Stimulated activated CD8-positive, alpha-beta memory T cell treated with anti-CD3 and anti-CD28 coated beads, Interleukin-4, amount 100 ng/mL, for 4 hours (primary cell): Measurements from ENCODE around the gene RPS25.
A peak's percentile ranks its signal among the peaks of the same experiment; 100 is the strongest.
"Not testable (repeated sequence)": the region's sequence is repeated elsewhere in the genome, so short reads cannot be mapped to it uniquely, and the experiment has no call there.

Source experiments
- DNase-seq, 2 donors: peaks; one replicate each; pipeline ENCODE4 v3.0.0-alpha.2; 2020; ENCODE audit warnings: low read depth in 2 of 2, low spot score in 1 of 2

RPS25 gene

DNA sequence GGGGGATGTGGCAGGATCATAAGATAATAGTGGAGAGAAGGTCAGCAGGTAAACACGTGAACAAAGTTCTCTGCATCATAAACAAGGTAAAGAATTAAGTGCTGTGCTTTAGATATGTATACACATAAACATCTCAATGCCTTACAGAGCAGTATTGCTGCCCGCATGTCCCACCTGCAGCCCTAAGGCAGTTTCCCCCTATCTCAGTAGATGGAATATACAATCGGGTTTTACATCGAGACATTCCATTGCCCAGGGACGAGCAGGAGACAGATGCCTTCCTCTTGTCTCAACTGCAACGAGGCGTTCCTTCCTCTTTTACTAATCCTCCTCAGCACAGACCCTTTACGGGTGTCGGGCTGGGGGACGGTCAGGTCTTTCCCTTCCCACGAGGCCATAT, 21.3 kb upstream of the RPS25 start:
- not testable (repeated sequence) for DNase-seq

DNA sequence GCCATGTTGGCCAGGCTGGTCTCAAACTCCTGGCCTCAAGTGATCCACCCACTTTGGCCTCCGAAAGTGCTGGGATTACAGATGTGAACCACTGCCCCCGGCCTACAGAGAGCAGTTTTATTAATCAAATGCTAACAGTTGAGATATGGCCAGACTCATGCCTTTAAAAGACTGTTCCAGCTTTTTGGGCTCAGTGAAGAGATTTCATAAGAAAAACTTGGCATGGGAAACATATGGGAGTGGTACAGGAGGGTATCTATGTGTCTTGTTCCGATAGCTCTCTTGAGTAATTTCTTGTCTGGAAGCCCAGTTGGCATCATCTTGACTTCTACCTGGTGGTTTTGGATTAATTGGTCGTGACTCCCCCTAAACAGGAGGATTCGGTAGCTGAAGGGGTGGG, 20.7 kb upstream of the RPS25 start:
- DNase-seq, result no peak

- no peak for DNase-seq
Observed at GRCh38 chr11:119034813-119035212, 16.7 kb upstream of the RPS25 start.

GRCh38 chr11:119033421-119033820, 15.3 kb upstream of the RPS25 start:
- not testable (repeated sequence) for DNase-seq

DNA sequence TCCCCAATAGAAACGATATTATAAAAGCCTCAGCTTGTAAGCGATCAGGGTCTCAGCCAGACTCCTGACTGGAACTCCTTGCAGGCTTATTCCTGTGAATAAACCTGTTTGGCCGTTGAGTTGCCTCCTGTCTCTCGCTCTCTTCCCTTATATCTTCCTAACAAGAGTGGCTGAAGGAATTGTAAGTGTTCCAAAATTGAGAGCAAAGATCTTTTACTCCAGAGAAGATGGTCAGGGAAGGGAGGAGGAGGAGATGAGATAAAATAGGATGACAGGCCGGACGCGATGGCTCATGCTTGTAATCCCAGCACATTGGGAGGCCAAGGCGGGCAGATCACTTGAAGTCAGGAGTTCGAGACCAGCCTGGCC, 13.8 kb upstream of the RPS25 start:
- no peak for DNase-seq

DNA sequence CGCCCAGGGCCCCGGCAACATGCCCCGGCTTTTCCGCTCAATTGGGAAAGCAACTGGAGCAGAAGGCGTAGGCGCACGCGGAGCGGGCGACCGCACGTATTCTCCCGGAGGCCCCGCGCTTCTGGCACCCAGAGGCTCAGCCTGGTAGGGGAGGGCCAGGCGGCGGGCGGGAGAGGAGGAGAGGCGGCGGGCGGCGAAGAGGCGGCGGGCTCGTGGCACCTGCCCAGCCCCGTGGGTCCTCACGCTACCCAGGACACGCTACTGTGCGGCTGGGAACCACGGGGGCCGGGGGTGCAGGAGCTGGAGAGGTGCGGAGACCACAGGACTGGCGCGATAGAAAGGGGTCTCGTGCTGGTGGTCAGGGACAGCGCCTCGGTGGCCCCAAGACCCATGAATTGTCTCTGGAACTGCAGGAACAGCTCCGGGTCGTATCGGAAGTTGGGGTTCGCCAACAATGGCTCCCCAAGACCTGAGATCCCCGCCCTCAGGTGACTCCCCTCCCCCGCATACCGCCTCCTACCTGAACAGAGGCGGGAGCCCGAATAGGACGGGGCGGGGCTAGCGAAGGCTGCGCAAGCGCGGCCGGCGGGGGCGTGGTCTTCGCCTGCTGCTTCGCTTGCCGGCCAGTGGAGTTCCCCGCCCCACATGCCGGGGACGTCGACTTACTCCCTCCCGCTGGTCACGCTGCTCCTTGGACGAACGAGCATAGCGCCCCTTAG, 12.3 kb upstream of the RPS25 start, which contains the start of gene SLC37A4:
SLC37A4 (minus strand) TSS at position 549 of the 719 bp plus-strand sequence.
- DNase-seq, result peak; percentile 98

GRCh38 chr11:119030029-119030328, 11.8 kb upstream of the RPS25 start:
- DNase-seq, result no peak

- no peak for DNase-seq
Observed at GRCh38 chr11:119029340-119030028, 11.3 kb upstream of the RPS25 start.

DNA sequence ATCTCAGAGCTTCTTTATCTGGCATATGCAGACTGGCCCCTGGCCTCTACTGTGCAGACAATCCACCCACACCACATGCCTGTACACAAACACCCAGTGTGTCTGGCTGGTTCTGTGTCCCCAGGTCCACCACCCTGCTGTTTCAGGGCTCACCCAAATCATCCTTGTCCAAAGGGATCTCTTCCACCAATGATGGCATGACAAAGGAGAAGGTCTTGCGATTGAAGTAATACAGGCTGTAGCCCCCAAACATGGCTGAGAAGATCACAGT, 10.9 kb upstream of the RPS25 start:
- DNase-seq, result no peak

DNA sequence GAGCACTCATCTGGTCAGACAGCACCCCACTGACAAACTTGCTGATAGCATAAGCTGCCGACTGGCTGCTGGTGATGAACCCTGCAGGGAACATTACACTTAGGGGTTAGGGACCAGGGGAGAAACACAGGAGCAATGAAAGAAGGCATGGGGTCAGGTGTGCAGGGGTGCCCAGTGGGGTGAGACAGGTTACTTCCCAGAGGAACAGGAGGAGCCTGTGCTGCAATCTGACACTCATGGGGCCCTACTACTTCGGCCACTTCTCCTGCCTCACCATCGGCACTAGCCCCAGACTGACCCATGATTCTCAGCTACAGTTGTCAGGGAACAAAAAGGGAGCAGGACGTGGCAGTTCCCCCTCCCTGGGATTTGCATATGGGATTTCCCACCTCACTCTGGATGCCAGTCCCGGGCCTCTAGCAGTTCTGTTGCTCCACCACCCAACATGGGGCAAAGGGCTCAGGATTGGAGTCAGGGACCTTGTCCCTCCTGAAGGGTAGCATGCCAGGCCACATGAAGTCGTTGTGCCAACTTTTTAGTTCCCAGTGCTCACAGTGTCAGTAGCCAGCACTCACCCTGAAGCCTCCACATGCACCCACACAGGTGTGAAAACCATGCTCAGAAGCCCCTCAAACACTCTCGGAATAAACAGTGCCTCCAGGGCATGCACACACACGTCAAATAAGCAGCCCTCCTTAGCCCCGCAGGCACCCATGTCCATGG, 10.4 kb upstream of the RPS25 start:
- no peak for DNase-seq

DNA sequence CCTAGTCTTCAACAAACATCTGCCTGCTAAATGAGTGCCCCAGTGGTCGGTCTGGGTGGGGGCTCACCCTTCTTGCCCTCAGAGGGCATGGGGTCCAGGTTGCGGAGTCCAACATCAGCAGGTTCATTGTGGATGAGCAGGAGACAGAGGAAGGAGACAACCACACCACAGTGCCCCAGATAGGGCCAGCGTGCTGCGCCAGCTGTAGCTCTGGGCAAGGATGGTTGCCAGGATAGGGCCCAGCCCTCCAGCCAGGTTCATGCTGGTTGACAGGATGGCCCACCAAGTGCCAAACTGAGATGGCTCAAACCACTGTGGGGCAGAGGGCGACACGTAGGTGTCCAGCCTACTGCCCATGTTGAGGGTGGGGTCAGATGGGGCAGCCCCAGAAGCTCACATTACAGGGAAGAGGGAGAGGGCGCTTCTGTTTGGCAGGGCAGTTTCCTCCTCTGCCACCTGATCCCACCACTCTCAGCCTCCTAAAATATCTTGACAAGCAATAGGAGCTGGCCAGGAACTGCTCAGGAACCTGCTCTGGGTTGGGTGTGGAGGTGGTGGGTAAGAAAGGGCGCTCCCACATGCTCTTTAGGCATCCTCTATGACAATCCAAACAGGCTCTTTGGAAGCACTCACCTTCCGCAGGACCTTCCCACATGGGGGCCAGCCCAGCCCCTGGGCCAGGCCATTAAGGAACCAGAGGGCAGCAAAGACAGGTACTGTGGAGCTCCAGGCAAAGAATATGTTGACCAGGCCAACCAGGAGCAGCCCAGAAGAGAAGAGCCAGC, 9.6 kb upstream of the RPS25 start:
- DNase-seq, result no peak

- no peak for DNase-seq
Observed at GRCh38 chr11:119026970-119027369, 8.8 kb upstream of the RPS25 start.

- DNase-seq, result no peak
Observed at GRCh38 chr11:119025978-119026766, 8.0 kb upstream of the RPS25 start.

- no peak for DNase-seq
Observed at GRCh38 chr11:119025541-119025940, 7.4 kb upstream of the RPS25 start.

DNA sequence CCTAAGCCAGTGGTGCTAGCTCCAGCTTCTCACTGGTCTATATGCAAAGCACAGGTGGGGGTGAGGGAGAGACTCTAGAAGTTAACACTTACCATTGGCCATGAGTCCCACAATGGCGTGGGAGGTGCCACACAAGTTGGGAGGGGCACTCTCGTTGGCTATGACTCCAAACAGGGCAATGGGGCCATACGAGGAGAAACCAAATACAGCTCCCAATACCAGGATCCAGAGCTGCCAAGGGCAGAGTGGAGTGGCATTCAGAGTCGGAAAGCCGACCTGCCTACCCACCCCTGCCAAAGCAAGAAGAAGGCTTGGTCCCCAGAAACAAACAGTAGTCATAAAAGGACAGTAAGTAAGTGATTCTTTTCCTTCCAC, 6.9 kb upstream of the RPS25 start:
- DNase-seq, result no peak

- DNase-seq, result no peak
Observed at GRCh38 chr11:119024430-119025098, 6.4 kb upstream of the RPS25 start.

DNA sequence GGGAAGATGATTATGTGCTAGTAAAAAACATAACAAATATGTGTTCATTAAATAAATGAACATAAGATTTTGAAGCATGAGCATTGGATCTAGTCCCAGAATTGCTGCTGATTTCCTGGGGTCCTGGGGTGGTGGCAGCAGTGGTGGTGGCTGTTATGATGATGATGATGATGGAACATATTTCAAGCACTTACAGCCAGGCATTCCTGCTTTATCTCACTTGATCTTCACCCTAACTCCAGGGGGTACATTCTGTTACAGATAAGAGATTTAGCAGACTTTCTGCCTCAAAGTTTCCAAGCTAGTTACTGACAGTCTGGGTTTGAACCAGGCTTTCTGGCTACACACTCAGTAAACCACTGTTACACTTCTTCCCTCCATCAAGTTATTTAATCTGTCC, 5.6 kb upstream of the RPS25 start:
- no peak for DNase-seq

GRCh38 chr11:119021631-119022030, 3.5 kb upstream of the RPS25 start:
- DNase-seq, result no peak

DNA sequence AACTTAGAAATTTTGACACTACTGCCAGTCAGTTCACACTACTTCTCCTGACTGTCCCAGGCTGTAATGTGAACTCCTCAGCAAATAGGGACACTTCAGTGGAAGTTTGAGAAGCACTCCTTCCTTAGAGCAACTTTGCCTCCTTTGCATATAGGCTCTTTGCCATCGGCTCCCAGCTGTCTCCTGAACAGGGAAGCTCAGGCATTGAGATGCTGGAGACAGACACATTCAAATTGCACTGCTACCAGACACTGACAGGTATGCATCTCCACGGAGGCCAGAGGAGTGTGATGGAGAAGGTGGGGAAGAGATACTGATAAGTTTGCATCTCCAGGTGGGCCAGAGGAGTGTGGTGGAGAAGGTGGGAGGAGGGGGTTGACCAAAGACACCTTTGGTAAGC, 1.9 kb upstream of the RPS25 start:
- DNase-seq, result no peak

- DNase-seq, result not testable (repeated sequence)
Observed at GRCh38 chr11:119017377-119017776, 766 bp downstream of the RPS25 start.
